ENCODE results near the gene RAB17.

The RAB17 gene

DNA sequence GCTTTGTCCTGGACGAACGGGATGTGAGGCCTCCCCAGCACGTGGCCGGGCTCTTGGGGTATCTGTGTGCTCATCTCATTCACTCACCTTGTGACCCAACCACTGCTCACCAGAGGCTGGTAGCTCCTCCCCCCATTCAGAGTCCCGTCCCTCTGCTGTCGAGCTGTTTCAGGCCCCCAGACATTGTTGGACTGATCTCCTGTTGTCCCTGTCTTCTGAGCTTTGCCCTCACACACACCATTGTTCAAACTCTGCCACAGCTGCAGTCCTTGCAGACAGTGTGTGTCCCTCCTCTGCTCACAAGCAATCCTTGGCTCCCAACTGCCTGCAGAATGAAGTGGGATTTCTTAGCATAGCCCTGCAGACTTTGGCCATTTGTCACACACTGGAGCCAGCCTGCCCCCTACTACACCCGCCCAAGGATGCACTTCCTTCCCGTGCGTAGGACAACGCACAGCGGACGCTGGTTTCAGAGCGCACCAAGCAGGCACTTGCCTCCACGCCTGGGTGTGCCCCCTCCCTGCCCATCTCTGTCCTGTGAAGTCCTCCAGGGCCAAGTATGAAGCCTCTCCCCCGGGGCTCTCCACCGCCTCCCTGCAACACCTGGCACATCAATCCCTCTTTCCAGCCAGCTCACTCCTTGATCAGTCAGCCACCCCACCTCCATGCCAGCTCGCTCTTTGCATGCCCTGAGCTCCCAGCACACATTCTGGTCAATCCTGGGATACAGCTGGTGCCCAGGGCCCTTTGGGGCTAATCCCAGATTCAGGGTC lies 40.7 kb downstream of the RAB17 start:
- peaks cover 3% of the 10 kb centered on the region for H3K27me3 ChIP-seq (ENCODE audit: insufficient read depth, low read length, poor library complexity)
- TF ChIP-seq, protein P1, sequence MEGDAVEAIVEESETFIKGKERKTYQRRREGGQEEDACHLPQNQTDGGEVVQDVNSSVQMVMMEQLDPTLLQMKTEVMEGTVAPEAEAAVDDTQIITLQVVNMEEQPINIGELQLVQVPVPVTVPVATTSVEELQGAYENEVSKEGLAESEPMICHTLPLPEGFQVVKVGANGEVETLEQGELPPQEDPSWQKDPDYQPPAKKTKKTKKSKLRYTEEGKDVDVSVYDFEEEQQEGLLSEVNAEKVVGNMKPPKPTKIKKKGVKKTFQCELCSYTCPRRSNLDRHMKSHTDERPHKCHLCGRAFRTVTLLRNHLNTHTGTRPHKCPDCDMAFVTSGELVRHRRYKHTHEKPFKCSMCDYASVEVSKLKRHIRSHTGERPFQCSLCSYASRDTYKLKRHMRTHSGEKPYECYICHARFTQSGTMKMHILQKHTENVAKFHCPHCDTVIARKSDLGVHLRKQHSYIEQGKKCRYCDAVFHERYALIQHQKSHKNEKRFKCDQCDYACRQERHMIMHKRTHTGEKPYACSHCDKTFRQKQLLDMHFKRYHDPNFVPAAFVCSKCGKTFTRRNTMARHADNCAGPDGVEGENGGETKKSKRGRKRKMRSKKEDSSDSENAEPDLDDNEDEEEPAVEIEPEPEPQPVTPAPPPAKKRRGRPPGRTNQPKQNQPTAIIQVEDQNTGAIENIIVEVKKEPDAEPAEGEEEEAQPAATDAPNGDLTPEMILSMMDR (IDR thresholded peaks at IDR 0.05; ENCODE audit: borderline replicate concordance, extremely low read depth, low read length, poor library complexity, severe bottlenecking): no peak
- no peak for TF ChIP-seq EZH2 (IDR thresholded peaks at IDR 0.05; ENCODE audit: borderline replicate concordance, low read depth, low read length, severe bottlenecking)
- no peak overlapping the region for H3K4me2 ChIP-seq (ENCODE audit: insufficient read depth, low read length)
- no peaks in the 10 kb centered on the region for H3K9me3 ChIP-seq (ENCODE audit: insufficient read depth, low read length, severe bottlenecking)
- no peaks in the 10 kb centered on the region for H3K79me2 ChIP-seq (ENCODE audit: insufficient read depth, low read length)
- no peaks in the 10 kb centered on the region for H3K36me3 ChIP-seq (ENCODE audit: insufficient read depth, low read length)
- H4K20me1 ChIP-seq (ENCODE audit: insufficient read depth, low read length): peaks cover 5% of the 10 kb centered on the region; the same call in 1 of the 2 replicates
- no peak overlapping the region for H3K9ac ChIP-seq (ENCODE audit: low read depth, low read length)
- no peak overlapping the region for H3K4me3 ChIP-seq (ENCODE audit: low read depth in 1 of 2, low read length in 2 of 2)
- ATAC-seq (ENCODE audit: insufficient read depth, low read depth): no peak
- H3K27ac ChIP-seq (ENCODE audit: low read length): no peak overlapping the region
- no peak for DNase-seq
- H2AFZ ChIP-seq (ENCODE audit: low read depth, low read length): no peak overlapping the region
- H3K4me1 ChIP-seq (ENCODE audit: insufficient read depth, low read length): no peaks in the 10 kb centered on the region

DNA sequence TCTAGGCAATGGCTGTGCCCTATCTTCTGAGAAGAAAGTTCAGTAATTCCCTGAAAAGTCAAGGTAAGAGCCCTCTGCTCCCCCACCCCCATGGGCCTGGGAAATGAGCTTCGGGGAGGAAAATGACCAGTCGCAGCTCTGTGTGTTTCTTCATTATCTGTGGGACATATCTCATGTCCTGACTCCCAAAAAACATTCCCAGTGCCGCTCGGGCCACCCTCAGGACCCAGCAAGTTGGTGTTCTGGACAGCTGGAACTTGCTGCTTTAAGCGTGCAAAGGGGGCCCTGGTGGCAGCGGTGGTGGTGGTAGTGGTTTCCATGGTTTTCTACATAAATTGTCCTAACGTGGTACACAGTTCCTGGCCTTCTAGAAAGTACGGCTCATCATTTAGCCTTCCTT lies 41.3 kb downstream of the RAB17 start:
- TF ChIP-seq, protein P1 (IDR thresholded peaks at IDR 0.05; ENCODE audit: borderline replicate concordance, extremely low read depth, low read length, poor library complexity, severe bottlenecking): no peak
- TF ChIP-seq EZH2 (IDR thresholded peaks at IDR 0.05; ENCODE audit: borderline replicate concordance, low read depth, low read length, severe bottlenecking): no peak
- no peak for DNase-seq
- Histone ChIP-seq H2AFZ (ENCODE audit: low read depth, low read length) (no peak overlapping the region), H4K20me1 (ENCODE audit: insufficient read depth, low read length) (peaks cover 5% of the 10 kb centered on the region; the same call in 1 of the 2 replicates), H3K36me3 (ENCODE audit: insufficient read depth, low read length) (no peaks in the 10 kb centered on the region), H3K4me3 (ENCODE audit: low read depth in 1 of 2, low read length in 2 of 2) (no peak overlapping the region), H3K9me3 (ENCODE audit: insufficient read depth, low read length, severe bottlenecking) (no peaks in the 10 kb centered on the region), H3K4me2 (ENCODE audit: insufficient read depth, low read length) (no peak overlapping the region), H3K9ac (ENCODE audit: low read depth, low read length) (no peak overlapping the region), H3K79me2 (ENCODE audit: insufficient read depth, low read length) (no peaks in the 10 kb centered on the region), H3K4me1 (ENCODE audit: insufficient read depth, low read length) (no peaks in the 10 kb centered on the region), H3K27me3 (ENCODE audit: insufficient read depth, low read length, poor library complexity) (peaks cover 3% of the 10 kb centered on the region), H3K27ac (ENCODE audit: low read length) (no peak overlapping the region)
- ATAC-seq (ENCODE audit: insufficient read depth, low read depth): no peak

- no peak for DNase-seq
- H3K4me2 ChIP-seq (ENCODE audit: insufficient read depth, low read length): no peak overlapping the region
- H3K27ac ChIP-seq (ENCODE audit: low read length): no peak overlapping the region
- H3K27me3 ChIP-seq (ENCODE audit: insufficient read depth, low read length, poor library complexity): peaks cover 3% of the 10 kb centered on the region
- H2AFZ ChIP-seq (ENCODE audit: low read depth, low read length): no peak overlapping the region
- no peak overlapping the region for H3K4me3 ChIP-seq (ENCODE audit: low read depth in 1 of 2, low read length in 2 of 2)
- no peaks in the 10 kb centered on the region for H3K79me2 ChIP-seq (ENCODE audit: insufficient read depth, low read length)
- TF ChIP-seq, protein P1 (IDR thresholded peaks at IDR 0.05; ENCODE audit: borderline replicate concordance, extremely low read depth, low read length, poor library complexity, severe bottlenecking): no peak
- peaks cover 5% of the 10 kb centered on the region; the same call in 1 of the 2 replicates for H4K20me1 ChIP-seq (ENCODE audit: insufficient read depth, low read length)
- H3K4me1 ChIP-seq (ENCODE audit: insufficient read depth, low read length): no peaks in the 10 kb centered on the region
- no peak overlapping the region for H3K9ac ChIP-seq (ENCODE audit: low read depth, low read length)
- no peaks in the 10 kb centered on the region for H3K9me3 ChIP-seq (ENCODE audit: insufficient read depth, low read length, severe bottlenecking)
- no peak for ATAC-seq (ENCODE audit: insufficient read depth, low read depth)
- no peaks in the 10 kb centered on the region for H3K36me3 ChIP-seq (ENCODE audit: insufficient read depth, low read length)
Observed at GRCh38 chr2:237547841-237548416, 42.6 kb downstream of the RAB17 start.

Measured in DND-41 (cell line).